A549 (cell line): Measurements from ENCODE around the gene KRT33B. TPM values are rescaled to one million over a fixed set of nuclear protein-coding genes. Genes with fewer than 3 reads are reported as not detected.

Source experiments
- ATAC-seq, 2 experiments: fragments of 200-7000 bp in 1 of 2; fragments of >200 bp in 1 of 2; cut with Nextera tagmentation in 1 of 2; cut with Tn5 transposase in 1 of 2; 3 replicates each; pipeline versions ENCODE4 v1.8.0 to v1.9.1; 2018 to 2020; ENCODE audit warnings: mild to moderate bottlenecking in 1 of 2, moderate library complexity in 1 of 2
- CTCF ChIA-PET: fragments of 300-600 bp; sonication (Branson Sonifier 250); formaldehyde crosslinking; extraction: SDS; loops from one replicate; lab custom pipeline; 2021; ENCODE audit warnings: antibody characterized with exemption, inconsistent platforms; lab: Yijun Ruan, JAX
- POLR2A ChIA-PET: fragments of 350-600 bp; formaldehyde crosslinking; extraction: SDS; loops from one replicate; lab custom pipeline; 2021; ENCODE audit warnings: antibody characterized with exemption, inconsistent platforms; lab: Yijun Ruan, JAX
- DNase-seq, 2 experiments: peaks; one replicate each; pipeline versions ENCODE4 v3.0.0 to v3.0.0-alpha.2; 2011 to 2016; ENCODE audit warnings: low read depth in 1 of 2, low spot score in 1 of 2
- FAIRE-seq: peaks from 2 replicates; lab custom pipeline; 2011; peaks lifted over from hg19 to GRCh38; lab: Jason Lieb, UNC
- H3K27ac ChIP-seq, 2 experiments: fragments of >200 bp; sonication (Bioruptor Twin); formaldehyde crosslinking; 3 replicates each; pipeline ENCODE4 v1.5.1; 2016 to 2017
- H3K4me1 ChIP-seq: fragments of >200 bp; sonication (Bioruptor Twin); formaldehyde crosslinking; 3 replicates; pipeline ENCODE4 v1.6.1; 2016
- H3K4me2 ChIP-seq: fragments of >200 bp; sonication (Bioruptor Twin); formaldehyde crosslinking; 3 replicates; pipeline ENCODE4 v1.6.1; 2016
- H3K4me3 ChIP-seq: fragments of >200 bp; sonication (Bioruptor Twin); formaldehyde crosslinking; 3 replicates; pipeline ENCODE4 v1.5.1; 2016
- H3K9me3 ChIP-seq: fragments of >200 bp; sonication (Bioruptor Twin); formaldehyde crosslinking; 3 replicates; pipeline ENCODE4 v1.6.1; 2016
- CBX2 ChIP-seq: fragments of 200-600 bp; sonication (generic); IDR thresholded peaks from 2 replicates; pipeline ENCODE4 v1.6.1; 2016; ENCODE audit warnings: low read depth, mild to moderate bottlenecking, borderline replicate concordance
- CBX8 ChIP-seq: fragments of 200-600 bp; sonication (generic); IDR thresholded peaks from 2 replicates; pipeline ENCODE4 v1.6.1; 2016
- CTCF ChIP-seq: fragments of >200 bp; sonication (Bioruptor Twin); formaldehyde crosslinking; IDR thresholded peaks from 3 replicates; pipeline ENCODE4 v1.5.1; 2016
- EHF ChIP-seq: fragments of 250-450 bp; sonication (Bioruptor Pico); IDR thresholded peaks from 2 replicates; pipeline ENCODE4 v1.5.0; 2020; ENCODE audit warnings: mild to moderate bottlenecking
- EHMT2 ChIP-seq: fragments of 200-600 bp; sonication (generic); IDR thresholded peaks from 2 replicates; pipeline ENCODE4 v1.6.1; 2016; ENCODE audit warnings: antibody characterized with exemption, low read depth, mild to moderate bottlenecking, moderate library complexity
- HDAC2 ChIP-seq: fragments of 200-600 bp; sonication (generic); IDR thresholded peaks from 2 replicates; pipeline ENCODE4 v1.6.1; 2016
- HOXB5 ChIP-seq: fragments of 250-450 bp; sonication (Bioruptor Pico); IDR thresholded peaks from 2 replicates; pipeline ENCODE4 v1.5.0; 2020; ENCODE audit warnings: mild to moderate bottlenecking, moderate library complexity
- JUNB ChIP-seq: fragments of >200 bp; sonication (Bioruptor Twin); formaldehyde crosslinking; IDR thresholded peaks from 2 replicates; pipeline ENCODE4 v1.6.1; 2016
- MAFK ChIP-seq: fragments of 450-650 bp; IDR thresholded peaks from 2 replicates; pipeline ENCODE4 v1.6.1; 2014; ENCODE audit not compliant: partially characterized antibody
- MYC ChIP-seq: IDR thresholded peaks from 2 replicates; pipeline ENCODE4 v1.6.1; 2012; ENCODE audit warnings: mild to moderate bottlenecking, inconsistent platforms, low read length, improper control_type of control experiment, borderline replicate concordance
- PBX3 ChIP-seq: IDR thresholded peaks from 2 replicates; pipeline ENCODE4 v1.6.1; 2012
- POLR2A ChIP-seq: IDR thresholded peaks from 2 replicates; pipeline ENCODE4 v1.6.1; 2012; ENCODE audit warnings: mild to moderate bottlenecking, low read length
- RAD21 ChIP-seq, 2 experiments: fragments of >200 bp in 1 of 2; sonication (Bioruptor Twin) in 1 of 2; formaldehyde crosslinking in 1 of 2; IDR thresholded peaks in 1 of 2; conservative IDR thresholded peaks in 1 of 2; 2 replicates in 1 of 2; 3 replicates in 1 of 2; pipeline ENCODE4 v1.6.1; 2012 to 2018; ENCODE audit warnings: inconsistent platforms in 1 of 2
- RFX5 ChIP-seq: fragments of 450-650 bp; IDR thresholded peaks from 2 replicates; pipeline ENCODE4 v1.7.1; 2014; ENCODE audit warnings: antibody characterized with exemption, mild to moderate bottlenecking, moderate library complexity
- RNF2 ChIP-seq: fragments of 200-600 bp; sonication (generic); IDR thresholded peaks from 2 replicates; pipeline ENCODE4 v1.6.1; 2016; ENCODE audit warnings: low read depth, mild to moderate bottlenecking, antibody characterized with exemption, moderate library complexity, borderline replicate concordance
- SMC3 ChIP-seq: fragments of >200 bp; sonication (Bioruptor Twin); formaldehyde crosslinking; IDR thresholded peaks from 3 replicates; pipeline ENCODE4 v1.6.1; 2018; ENCODE audit warnings: inconsistent platforms
- ZC3H11A ChIP-seq: fragments of 450-650 bp; IDR thresholded peaks from 2 replicates; pipeline ENCODE4 v1.6.1; 2014; ENCODE audit warnings: antibody characterized with exemption, mild to moderate bottlenecking
- ZFP36 ChIP-seq: fragments of 450-650 bp; IDR thresholded peaks from 2 replicates; pipeline ENCODE4 v1.6.1; 2014; ENCODE audit warnings: borderline replicate concordance; ENCODE audit not compliant: partially characterized antibody
- ZNF302 ChIP-seq: fragments of 250-450 bp; sonication (Bioruptor Pico); IDR thresholded peaks from 2 replicates; pipeline ENCODE4 v1.9.0; 2021; ENCODE audit warnings: inconsistent platforms, mild to moderate bottlenecking, moderate library complexity
- WGBS: methylation state at CpG from one replicate; pipeline ENCODE4 v1.1.6; 2017; ENCODE audit errors: missing lambda C conversion rate; 5-methylcytosine and 5-hydroxymethylcytosine counted together
- polyA plus RNA-seq, 4 experiments: library from polyadenylated mRNA; depleted of rRNA in 3 of 4; stranded (reverse); fragments of >200 nt; fragmentation: RNase III in 1 of 4; extraction: RNeasy Plus Mini Kit Qiagen cat#74134 plus additional on column Dnase treatment in 1 of 4; gene quantifications; 2 replicates in 3 of 4; 3 replicates in 1 of 4; pipeline ENCODE4 v1.2.3, GENCODE V29; 2011 to 2017
- TF ChIP-seq, protein P1 (sequence below): fragments of 200-600 bp; sonication (generic); IDR thresholded peaks from 2 replicates; pipeline ENCODE4 v1.6.1; 2016; ENCODE audit warnings: antibody characterized with exemption, mild to moderate bottlenecking, moderate library complexity
- TF ChIP-seq, protein P2 (sequence below): fragments of 250-450 bp; sonication (Bioruptor Pico); IDR thresholded peaks from 2 replicates; pipeline ENCODE4 v1.5.0; 2021; ENCODE audit warnings: mild to moderate bottlenecking, moderate library complexity, borderline replicate concordance

Gene KRT33B
- polyA plus RNA-seq, 2 of the 4 experiments (the other 2 are of a cell fraction): 0.05 TPM; not detected in 1

DNA sequence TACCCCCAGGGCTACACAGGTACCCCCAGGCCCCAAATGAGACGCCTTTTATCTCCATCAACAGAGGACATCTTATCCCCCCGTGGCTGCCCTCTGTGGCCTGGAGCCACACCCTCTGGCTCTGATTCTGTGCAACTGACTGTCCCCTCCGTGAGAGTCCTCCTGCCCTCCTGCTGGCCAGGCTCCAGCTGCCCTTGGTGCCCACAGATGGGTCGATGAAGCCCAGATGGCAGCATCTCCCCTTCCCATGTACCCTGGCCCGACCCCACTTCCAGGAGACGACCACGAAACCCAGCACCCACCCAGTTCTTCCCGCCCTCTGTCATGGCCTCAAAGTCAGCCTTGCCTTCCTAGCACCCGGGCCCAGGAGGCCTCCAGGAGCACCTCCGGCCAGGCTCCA is 44.5 kb downstream of the KRT33B start:
- DNase-seq: no peak

DNA sequence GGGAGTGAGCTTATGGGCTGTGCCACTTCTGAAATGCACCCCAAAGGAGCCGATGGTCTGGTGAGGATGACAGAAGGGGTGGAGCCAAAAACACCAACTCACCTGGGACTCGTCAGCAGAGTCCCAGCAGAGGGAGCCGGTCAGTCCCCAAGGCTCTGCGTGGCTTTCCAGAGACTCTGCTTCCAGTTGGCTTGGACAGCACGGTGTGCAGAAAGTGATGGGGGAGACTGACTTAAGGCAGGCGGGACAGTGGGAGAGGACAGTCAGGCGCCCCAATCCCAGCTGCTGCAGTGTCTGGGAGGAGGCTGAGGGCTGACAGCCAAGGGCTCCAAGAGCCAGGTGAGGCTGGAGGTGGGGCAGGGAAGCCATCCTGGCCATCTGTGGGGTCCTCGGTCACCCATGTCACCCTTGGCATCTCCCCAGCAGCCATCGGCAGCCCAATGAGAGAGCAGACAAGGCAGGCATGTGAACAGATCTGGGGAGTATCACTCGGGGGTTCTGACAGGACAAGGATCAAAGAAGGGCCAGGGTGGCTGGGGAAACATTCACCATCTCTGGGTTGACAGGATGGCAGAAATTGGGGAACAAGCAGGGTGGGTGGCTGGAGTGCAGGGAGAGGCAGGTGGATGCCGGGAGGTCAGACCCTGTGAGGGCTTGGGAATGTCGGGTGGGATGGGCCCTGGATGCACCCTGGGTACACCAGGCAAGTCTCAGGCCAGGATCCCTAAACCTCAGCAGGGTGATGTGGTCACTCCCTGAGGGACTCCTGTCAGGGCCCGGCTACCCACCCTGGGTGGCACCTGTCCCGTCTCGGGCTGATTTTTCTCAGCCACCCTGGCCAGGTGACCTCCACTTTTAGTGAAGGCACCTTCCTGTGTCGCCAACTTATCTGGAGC is 45.2 kb downstream of the KRT33B start:
- H3K9me3 ChIP-seq: peaks cover 13% of the 10 kb centered on the region
- TF ChIP-seq CTCF (peak; percentile 53), EHMT2 (no peak), RNF2 (no peak), RFX5 (no peak), SMC3 (peak; percentile 63), PBX3 (no peak), RAD21 (conservative IDR thresholded peaks at IDR 0.05 in 1 of 2, IDR thresholded peaks at IDR 0.05 in 1 of 2) (peak; percentile 48 to 59; a peak in 4 of 5 replicates), MYC (no peak), HDAC2 (no peak)
- TF ChIP-seq, protein P1, sequence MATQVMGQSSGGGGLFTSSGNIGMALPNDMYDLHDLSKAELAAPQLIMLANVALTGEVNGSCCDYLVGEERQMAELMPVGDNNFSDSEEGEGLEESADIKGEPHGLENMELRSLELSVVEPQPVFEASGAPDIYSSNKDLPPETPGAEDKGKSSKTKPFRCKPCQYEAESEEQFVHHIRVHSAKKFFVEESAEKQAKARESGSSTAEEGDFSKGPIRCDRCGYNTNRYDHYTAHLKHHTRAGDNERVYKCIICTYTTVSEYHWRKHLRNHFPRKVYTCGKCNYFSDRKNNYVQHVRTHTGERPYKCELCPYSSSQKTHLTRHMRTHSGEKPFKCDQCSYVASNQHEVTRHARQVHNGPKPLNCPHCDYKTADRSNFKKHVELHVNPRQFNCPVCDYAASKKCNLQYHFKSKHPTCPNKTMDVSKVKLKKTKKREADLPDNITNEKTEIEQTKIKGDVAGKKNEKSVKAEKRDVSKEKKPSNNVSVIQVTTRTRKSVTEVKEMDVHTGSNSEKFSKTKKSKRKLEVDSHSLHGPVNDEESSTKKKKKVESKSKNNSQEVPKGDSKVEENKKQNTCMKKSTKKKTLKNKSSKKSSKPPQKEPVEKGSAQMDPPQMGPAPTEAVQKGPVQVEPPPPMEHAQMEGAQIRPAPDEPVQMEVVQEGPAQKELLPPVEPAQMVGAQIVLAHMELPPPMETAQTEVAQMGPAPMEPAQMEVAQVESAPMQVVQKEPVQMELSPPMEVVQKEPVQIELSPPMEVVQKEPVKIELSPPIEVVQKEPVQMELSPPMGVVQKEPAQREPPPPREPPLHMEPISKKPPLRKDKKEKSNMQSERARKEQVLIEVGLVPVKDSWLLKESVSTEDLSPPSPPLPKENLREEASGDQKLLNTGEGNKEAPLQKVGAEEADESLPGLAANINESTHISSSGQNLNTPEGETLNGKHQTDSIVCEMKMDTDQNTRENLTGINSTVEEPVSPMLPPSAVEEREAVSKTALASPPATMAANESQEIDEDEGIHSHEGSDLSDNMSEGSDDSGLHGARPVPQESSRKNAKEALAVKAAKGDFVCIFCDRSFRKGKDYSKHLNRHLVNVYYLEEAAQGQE: no peak
- TF ChIP-seq, protein P2, sequence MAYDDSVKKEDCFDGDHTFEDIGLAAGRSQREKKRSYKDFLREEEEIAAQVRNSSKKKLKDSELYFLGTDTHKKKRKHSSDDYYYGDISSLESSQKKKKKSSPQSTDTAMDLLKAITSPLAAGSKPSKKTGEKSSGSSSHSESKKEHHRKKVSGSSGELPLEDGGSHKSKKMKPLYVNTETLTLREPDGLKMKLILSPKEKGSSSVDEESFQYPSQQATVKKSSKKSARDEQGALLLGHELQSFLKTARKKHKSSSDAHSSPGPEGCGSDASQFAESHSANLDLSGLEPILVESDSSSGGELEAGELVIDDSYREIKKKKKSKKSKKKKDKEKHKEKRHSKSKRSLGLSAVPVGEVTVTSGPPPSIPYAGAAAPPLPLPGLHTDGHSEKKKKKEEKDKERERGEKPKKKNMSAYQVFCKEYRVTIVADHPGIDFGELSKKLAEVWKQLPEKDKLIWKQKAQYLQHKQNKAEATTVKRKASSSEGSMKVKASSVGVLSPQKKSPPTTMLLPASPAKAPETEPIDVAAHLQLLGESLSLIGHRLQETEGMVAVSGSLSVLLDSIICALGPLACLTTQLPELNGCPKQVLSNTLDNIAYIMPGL (CRISPR knock-in tag): no peak
- TF ChIP-seq, all 56 proteins: peak for 3
- Histone ChIP-seq H3K4me1 (no peaks in the 10 kb centered on the region), H3K4me2 (no peak overlapping the region), H3K27ac (no peak overlapping the region), H3K4me3 (no peak overlapping the region)
- DNase-seq (peak; percentile 26 to 48), FAIRE-seq (no peak), ATAC-seq (peak; percentile 51 to 74; a peak in 4 of 6 replicates)
- CTCF ChIA-PET: interaction anchor here (0.7 to 4.7 kb wide), 14 partner anchors 7 to 467 kb away, joined by 3 to 58 read pairs (median 14); partner anchors contain the start of genes KRT33A and KRTAP29-1
- 66% methylated on average over 16 of the region's 16 CpGs for WGBS
- POLR2A ChIA-PET: no interaction called here

More for the DNA sequence above, 44.5 kb downstream of the KRT33B start:
- Histone ChIP-seq H3K9me3 (peaks cover 7% of the 10 kb centered on the region), H3K4me1 (no peaks in the 10 kb centered on the region), H3K4me2 (no peak overlapping the region), H3K27ac (no peak overlapping the region), H3K4me3 (no peak overlapping the region)
- no peak for FAIRE-seq
- no peak for TF ChIP-seq JUNB
- no peak for TF ChIP-seq SMC3
- TF ChIP-seq ZC3H11A: no peak
- TF ChIP-seq MAFK: no peak
- TF ChIP-seq POLR2A: no peak
- TF ChIP-seq EHMT2: no peak
- no peak for TF ChIP-seq ZNF302
- TF ChIP-seq, protein P2 (CRISPR knock-in tag): no peak
- no peak for TF ChIP-seq ZFP36
- TF ChIP-seq CBX2: no peak
- TF ChIP-seq MYC: no peak
- no peak for TF ChIP-seq HOXB5 (CRISPR knock-in tag)
- TF ChIP-seq EHF (CRISPR knock-in tag): no peak
- TF ChIP-seq PBX3: no peak
- TF ChIP-seq RNF2: no peak
- TF ChIP-seq CBX8: no peak
- 82% methylated on average over 10 of the region's 10 CpGs for WGBS
- ChIA-PET POLR2A (no interaction called here), CTCF (interaction anchor here (0.5 to 1.2 kb wide), 3 partner anchors 30 to 323 kb away, joined by 3 to 5 read pairs (median 5); no protein-coding TSS in a partner anchor)
- no peak for ATAC-seq
